OCI-LY7 (cell line): ENCODE results near the gene BST1. TPM values are rescaled to one million over a fixed set of nuclear protein-coding genes. Genes with fewer than 3 reads are reported as not detected.

ENCODE experiments used
- BruUV-seq: library from RNA; stranded (reverse); fragments of 400-500 nt; replicated peaks from 2 replicates; lab custom pipeline; 2021; lab: Mats Ljungman, UMichigan
- CTCF ChIA-PET: fragments of 300-600 bp; sonication (Branson Sonifier 250); formaldehyde crosslinking; loops from one replicate; lab custom pipeline; 2022; ENCODE audit warnings: antibody characterized with exemption; ENCODE audit not compliant: unreplicated experiment; lab: Charles Lee
- POLR2A ChIA-PET: fragments of 300-600 bp; sonication (Branson Sonifier 250); formaldehyde crosslinking; loops from one replicate; lab custom pipeline; 2022; ENCODE audit warnings: antibody characterized with exemption; lab: Charles Lee
- DNase-seq: peaks from one replicate; pipeline ENCODE4 v3.0.0-alpha.2; 2015; ENCODE audit warnings: low spot score
- H2AFZ ChIP-seq: fragments of 200-600 bp; sonication (generic), shearing (Covaris generic); 2 replicates; pipeline ENCODE4 v1.6.1; 2014; ENCODE audit warnings: mild to moderate bottlenecking, antibody characterized with exemption, low read length, moderate library complexity
- H3K27ac ChIP-seq: fragments of 200-600 bp; sonication (generic); 2 replicates; pipeline ENCODE4 v1.5.1; 2014; ENCODE audit warnings: mixed run types, low read depth, mild to moderate bottlenecking, moderate library complexity, low read length, inconsistent platforms; ENCODE audit not compliant: poor library complexity, severe bottlenecking
- H3K36me3 ChIP-seq: fragments of 200-600 bp; sonication (generic); 2 replicates; pipeline ENCODE4 v1.6.1; 2014; ENCODE audit warnings: mild to moderate bottlenecking, antibody characterized with exemption, low read length, moderate library complexity, mixed read lengths; ENCODE audit not compliant: insufficient read depth
- H3K4me1 ChIP-seq: fragments of 200-600 bp; sonication (generic); 2 replicates; pipeline ENCODE4 v1.5.1; 2014; ENCODE audit warnings: mild to moderate bottlenecking, low read length; ENCODE audit not compliant: insufficient read depth, poor library complexity, severe bottlenecking
- H3K4me2 ChIP-seq: fragments of 200-600 bp; sonication (generic); 2 replicates; pipeline ENCODE4 v1.6.1; 2014; ENCODE audit warnings: mild to moderate bottlenecking, low read length
- H3K4me3 ChIP-seq: fragments of 200-600 bp; sonication (generic); 2 replicates; pipeline ENCODE4 v1.5.1; 2014; ENCODE audit warnings: mild to moderate bottlenecking, low read depth, low read length; ENCODE audit not compliant: poor library complexity, severe bottlenecking
- H3K79me2 ChIP-seq: fragments of 200-600 bp; sonication (generic); 2 replicates; pipeline ENCODE4 v1.6.1; 2016; ENCODE audit warnings: low read depth, mild to moderate bottlenecking, low read length, moderate library complexity, mixed read lengths; ENCODE audit not compliant: insufficient read depth
- H3K9me2 ChIP-seq: fragments of 200-600 bp; sonication (generic); 2 replicates; pipeline ENCODE4 v1.6.1; 2016; ENCODE audit warnings: mild to moderate bottlenecking, low read length, mixed read lengths; ENCODE audit not compliant: insufficient read depth
- H3K9me3 ChIP-seq: fragments of 200-600 bp; sonication (generic); 2 replicates; pipeline ENCODE4 v1.6.1; 2014; ENCODE audit warnings: mild to moderate bottlenecking, mixed run types, low read length, mixed read lengths
- H4K20me1 ChIP-seq: fragments of 200-600 bp; sonication (generic); 2 replicates; pipeline ENCODE4 v1.6.1; 2014; ENCODE audit warnings: mild to moderate bottlenecking, antibody characterized with exemption, low read length, moderate library complexity, mixed read lengths; ENCODE audit not compliant: insufficient read depth
- CTCF ChIP-seq: fragments of 200-600 bp; sonication (generic); conservative IDR thresholded peaks from 2 replicates; pipeline ENCODE4 v1.5.1; 2014; ENCODE audit warnings: mild to moderate bottlenecking, antibody characterized with exemption, low read length, moderate library complexity, mixed read lengths
- EZH2phosphoT487 ChIP-seq: fragments of 200-600 bp; sonication (generic); IDR thresholded peaks from 2 replicates; pipeline ENCODE4 v1.6.1; 2018; ENCODE audit warnings: low read depth, borderline replicate concordance, mild to moderate bottlenecking, mixed run types, antibody characterized with exemption, low read length, moderate library complexity, mixed read lengths
- intact Hi-C: fragments of 100-400 bp; cut with micrococcal nuclease; formaldehyde crosslinking; loops from one replicate; pipeline ENCODE4 v1.10.0; 2022; ENCODE audit not compliant: unreplicated experiment
- total RNA-seq, 2 experiments: library from RNA; depleted of rRNA in 1 of 2; stranded (reverse); fragments of >200 nt in 1 of 2; shearing (Covaris generic) in 1 of 2; gene quantifications; 2 replicates each; pipeline ENCODE4 v1.2.3, GENCODE V29; 2014 to 2022

Gene BST1
- total RNA-seq, 2 experiments from 2014 or later = 0.21 to 0.50 TPM

- CTCF ChIA-PET = no interaction called here
- Histone ChIP-seq H3K36me3 (peaks cover 14% of the 10 kb centered on the region; the same call in 1 of the 2 replicates), H3K9me2 (no peaks in the 10 kb centered on the region), H4K20me1 (no peaks in the 10 kb centered on the region; the same call in 1 of the 2 replicates), H3K4me1 (peaks cover 48% of the 10 kb centered on the region), H3K79me2 (peaks cover 42% of the 10 kb centered on the region), H3K9me3 (no peaks in the 10 kb centered on the region), H2AFZ (peak within 1 kb of the TSS; percentile 87), H3K4me3 (peak within 1 kb of the TSS; percentile 92), H3K27ac (peak within 1 kb of the TSS; percentile 68), H3K4me2 (peak within 1 kb of the TSS; percentile 100)
- TSS peak; percentile 84 for BruUV-seq
- DNase-seq = peak; percentile 92
- TF ChIP-seq CTCF = no peak
- TF ChIP-seq EZH2phosphoT487 = no peak
- intact Hi-C loops = loop anchor here (1.0 to 10.0 kb wide), 4 partner anchors 26 to 653 kb away; partner anchors contain the start of genes CPEB2, FAM200B and TAPT1
- POLR2A ChIA-PET = interaction anchor here (0.9 to 7.1 kb wide), 8 partner anchors 8 to 26 kb away, joined by 3 to 67 read pairs (median 8); partner anchors contain the start of gene FAM200B
These were observed 47.4 kb upstream of the BST1 start, which contains the start of gene FBXL5 for GRCh38 chr4:15655223-15656037. Gene FBXL5, minus strand, starts transcription at chr4:15655357. Its CDS starts 70 bp downstream, at chr4:15655287.

GRCh38 chr4:15656038-15656470 is 46.8 kb upstream of the BST1 start:
- Histone ChIP-seq H3K4me2 (peak overlapping the region; percentile 78), H3K79me2 (peaks cover 36% of the 10 kb centered on the region), H3K4me3 (peak overlapping the region; percentile 92), H2AFZ (peak overlapping the region; percentile 87), H3K36me3 (peaks cover 14% of the 10 kb centered on the region; the same call in 1 of the 2 replicates), H3K9me2 (no peaks in the 10 kb centered on the region), H4K20me1 (no peaks in the 10 kb centered on the region; the same call in 1 of the 2 replicates), H3K4me1 (peaks cover 42% of the 10 kb centered on the region), H3K9me3 (no peaks in the 10 kb centered on the region), H3K27ac (no peak overlapping the region)
- BruUV-seq = no TSS peak
- TF ChIP-seq EZH2phosphoT487 (no peak), CTCF (no peak)
- intact Hi-C loops = loop anchor here (10.0 kb wide), 1 partner anchor 569 kb away; the partner anchor contains the start of gene TAPT1
- ChIA-PET POLR2A (interaction anchor here (0.9 to 7.1 kb wide), 7 partner anchors 8 to 26 kb away, joined by 3 to 67 read pairs (median 11); partner anchors contain the start of gene FAM200B), CTCF (no interaction called here)
- DNase-seq = no peak
